ENCODE results near the gene ACACB.

DNA sequence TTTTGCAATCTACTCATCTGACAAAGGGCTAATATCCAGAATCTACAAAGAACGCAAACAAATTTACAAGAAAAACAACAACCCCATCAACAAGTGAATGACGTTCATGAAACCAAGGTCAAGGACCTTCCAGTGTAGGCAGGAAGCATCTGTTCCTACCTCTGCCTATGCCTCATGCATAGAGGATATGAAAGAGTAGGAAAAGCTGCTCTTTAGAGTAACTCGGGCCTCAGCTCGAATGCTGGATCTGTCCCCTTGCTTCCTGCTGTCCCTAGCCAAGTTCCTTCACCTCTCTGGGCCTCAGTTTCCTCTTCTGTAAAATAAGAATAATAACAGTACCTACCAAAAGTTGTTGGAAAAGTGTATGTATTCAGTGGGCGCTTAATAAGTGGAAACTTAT lies 127.7 kb downstream of the ACACB start:
- TF ChIP-seq MAX (CRISPR knock-in tag; IDR thresholded peaks at IDR 0.05), result no peak
- no peak for TF ChIP-seq E2F4 (CRISPR knock-in tag; IDR thresholded peaks at IDR 0.05; ENCODE audit: borderline replicate concordance, low read depth)
- TF ChIP-seq CTCF (IDR thresholded peaks at IDR 0.05), result no peak
- TF ChIP-seq, protein P1, sequence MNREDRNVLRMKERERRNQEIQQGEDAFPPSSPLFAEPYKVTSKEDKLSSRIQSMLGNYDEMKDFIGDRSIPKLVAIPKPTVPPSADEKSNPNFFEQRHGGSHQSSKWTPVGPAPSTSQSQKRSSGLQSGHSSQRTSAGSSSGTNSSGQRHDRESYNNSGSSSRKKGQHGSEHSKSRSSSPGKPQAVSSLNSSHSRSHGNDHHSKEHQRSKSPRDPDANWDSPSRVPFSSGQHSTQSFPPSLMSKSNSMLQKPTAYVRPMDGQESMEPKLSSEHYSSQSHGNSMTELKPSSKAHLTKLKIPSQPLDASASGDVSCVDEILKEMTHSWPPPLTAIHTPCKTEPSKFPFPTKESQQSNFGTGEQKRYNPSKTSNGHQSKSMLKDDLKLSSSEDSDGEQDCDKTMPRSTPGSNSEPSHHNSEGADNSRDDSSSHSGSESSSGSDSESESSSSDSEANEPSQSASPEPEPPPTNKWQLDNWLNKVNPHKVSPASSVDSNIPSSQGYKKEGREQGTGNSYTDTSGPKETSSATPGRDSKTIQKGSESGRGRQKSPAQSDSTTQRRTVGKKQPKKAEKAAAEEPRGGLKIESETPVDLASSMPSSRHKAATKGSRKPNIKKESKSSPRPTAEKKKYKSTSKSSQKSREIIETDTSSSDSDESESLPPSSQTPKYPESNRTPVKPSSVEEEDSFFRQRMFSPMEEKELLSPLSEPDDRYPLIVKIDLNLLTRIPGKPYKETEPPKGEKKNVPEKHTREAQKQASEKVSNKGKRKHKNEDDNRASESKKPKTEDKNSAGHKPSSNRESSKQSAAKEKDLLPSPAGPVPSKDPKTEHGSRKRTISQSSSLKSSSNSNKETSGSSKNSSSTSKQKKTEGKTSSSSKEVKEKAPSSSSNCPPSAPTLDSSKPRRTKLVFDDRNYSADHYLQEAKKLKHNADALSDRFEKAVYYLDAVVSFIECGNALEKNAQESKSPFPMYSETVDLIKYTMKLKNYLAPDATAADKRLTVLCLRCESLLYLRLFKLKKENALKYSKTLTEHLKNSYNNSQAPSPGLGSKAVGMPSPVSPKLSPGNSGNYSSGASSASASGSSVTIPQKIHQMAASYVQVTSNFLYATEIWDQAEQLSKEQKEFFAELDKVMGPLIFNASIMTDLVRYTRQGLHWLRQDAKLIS (CRISPR knock-in tag; IDR thresholded peaks at IDR 0.05; ENCODE audit: borderline replicate concordance), result no peak
- TF ChIP-seq TCF7 (CRISPR knock-in tag; IDR thresholded peaks at IDR 0.05; ENCODE audit: low read depth), result no peak
- no peak for TF ChIP-seq JUN (CRISPR knock-in tag; IDR thresholded peaks at IDR 0.05)
- TF ChIP-seq MYBL2 (CRISPR knock-in tag; IDR thresholded peaks at IDR 0.05), result no peak
- TF ChIP-seq, protein P2, sequence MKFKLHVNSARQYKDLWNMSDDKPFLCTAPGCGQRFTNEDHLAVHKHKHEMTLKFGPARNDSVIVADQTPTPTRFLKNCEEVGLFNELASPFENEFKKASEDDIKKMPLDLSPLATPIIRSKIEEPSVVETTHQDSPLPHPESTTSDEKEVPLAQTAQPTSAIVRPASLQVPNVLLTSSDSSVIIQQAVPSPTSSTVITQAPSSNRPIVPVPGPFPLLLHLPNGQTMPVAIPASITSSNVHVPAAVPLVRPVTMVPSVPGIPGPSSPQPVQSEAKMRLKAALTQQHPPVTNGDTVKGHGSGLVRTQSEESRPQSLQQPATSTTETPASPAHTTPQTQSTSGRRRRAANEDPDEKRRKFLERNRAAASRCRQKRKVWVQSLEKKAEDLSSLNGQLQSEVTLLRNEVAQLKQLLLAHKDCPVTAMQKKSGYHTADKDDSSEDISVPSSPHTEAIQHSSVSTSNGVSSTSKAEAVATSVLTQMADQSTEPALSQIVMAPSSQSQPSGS (CRISPR knock-in tag; IDR thresholded peaks at IDR 0.05; ENCODE audit: borderline replicate concordance, low read depth), result no peak
